ENCODE data around the gene MTX1. TPM values are rescaled to one million over a fixed set of nuclear protein-coding genes. Genes with fewer than 3 reads are reported as not detected.
"Not testable (repeated sequence)": the region's sequence is repeated elsewhere in the genome, so short reads cannot be mapped to it uniquely, and the experiment has no call there.

The MTX1 gene
- polyA plus RNA-seq, 1 of the 3 experiments (the other 2 are of a cell fraction) = 79.1 TPM

- TF ChIP-seq GATA2 (CRISPR knock-in tag; IDR thresholded peaks at IDR 0.05) = no peak
- no peak; the same call in 1 of the 2 replicates for TF ChIP-seq MEF2A (IDR thresholded peaks at IDR 0.05; ENCODE audit: borderline replicate concordance, low read depth)
- TF ChIP-seq PBX3 (IDR thresholded peaks at IDR 0.05) = peak; percentile 97
- peak; percentile 88 for TF ChIP-seq TAF1 (IDR thresholded peaks at IDR 0.05; ENCODE audit: borderline replicate concordance, low read depth, low read length)
- 0 out of 2 replicates have a peak, but pooled peaks have one; percentile 53 for TF ChIP-seq RFX5 (IDR thresholded peaks at IDR 0.05; ENCODE audit: low read length)
- peak; percentile 76 for TF ChIP-seq ELF1 (IDR thresholded peaks at IDR 0.05)
- TF ChIP-seq NFIC (IDR thresholded peaks at IDR 0.05; ENCODE audit: borderline replicate concordance) = peak; percentile 77
- TF ChIP-seq POLR2AphosphoS5 (IDR thresholded peaks at IDR 0.05; ENCODE audit: low read depth, low read length) = peak; percentile 96
- TF ChIP-seq YY1 (IDR thresholded peaks at IDR 0.05; ENCODE audit: low read depth) = peak; percentile 64; the same call in 1 of the 2 replicates
- TF ChIP-seq SMC3 (IDR thresholded peaks at IDR 0.05; ENCODE audit: low read depth, low read length) = no peak
- peak; percentile 83 for TF ChIP-seq RCOR1 (IDR thresholded peaks at IDR 0.05; ENCODE audit: low read length)
- TF ChIP-seq USF2 (IDR thresholded peaks at IDR 0.05; ENCODE audit: borderline replicate concordance, low read depth, low read length) = no peak
Observed at GRCh38 chr1:155244368-155245162, 36.1 kb downstream of the MTX1 start (continued).

- peak overlapping the region; percentile 75 to 92 for H3K27ac ChIP-seq (ENCODE audit: low read depth in 2 of 2, low read length in 1 of 2)
- H3K36me3 ChIP-seq (replicated peaks in 1 of 2; ENCODE audit: control insufficient read depth in 1 of 2, insufficient read depth in 2 of 2, low read length in 1 of 2) = peaks cover 9 to 21% of the 10 kb centered on the region in 2 experiments
- 75% methylated on average over 8 of the region's 8 CpGs for WGBS (ENCODE audit: low lambda C conversion rate)
- no peaks in the 10 kb centered on the region for H3K9me2 ChIP-seq
- H3K4me2 ChIP-seq = peak overlapping the region; percentile 87
- no peaks in the 10 kb centered on the region for H3K27me3 ChIP-seq (ENCODE audit: insufficient read depth)
- H2AFZ ChIP-seq (ENCODE audit: low read depth) = peak overlapping the region; percentile 84
- H3K79me2 ChIP-seq (ENCODE audit: insufficient read depth) = peaks cover 24% of the 10 kb centered on the region
- POLR2A ChIA-PET = interaction anchor here (0.6 to 2.4 kb wide), 6 partner anchors 17 to 154 kb away, joined by 3 to 6 read pairs (median 4); partner anchors contain the start of genes CLK2 and SCAMP3
- H3K4me3 ChIP-seq (ENCODE audit: low read depth in 2 of 2, low read length in 1 of 2) = peak overlapping the region; percentile 49 to 65
- H3F3A ChIP-seq (replicated peaks; ENCODE audit: insufficient read depth) = peaks cover 26% of the 10 kb centered on the region
- H3K4me1 ChIP-seq (ENCODE audit: control insufficient read depth in 1 of 2, insufficient read depth in 2 of 2, low read depth in 1 of 2, low read length in 1 of 2) = peaks cover 0 to 23% of the 10 kb centered on the region in 2 experiments; a peak in 3 of 4 replicates
- H3K9me3 ChIP-seq = no peaks in the 10 kb centered on the region
- no peak for DNase-seq
- no peaks in the 10 kb centered on the region for H4K20me1 ChIP-seq (ENCODE audit: insufficient read depth)
- H3K9ac ChIP-seq = peak overlapping the region; percentile 60
- CTCF ChIA-PET = interaction anchor here (0.8 to 13.3 kb wide), 8 partner anchors 10 to 80 kb away, joined by 3 to 184 read pairs (median 3); partner anchors contain the start of genes ENTREP3 and RUSC1
- TF ChIP-seq MXI1 (IDR thresholded peaks at IDR 0.05; ENCODE audit: low read depth, low read length) (0 out of 2 replicates have a peak, but pooled peaks have one; percentile 17), ZBTB33 (IDR thresholded peaks at IDR 0.05; ENCODE audit: borderline replicate concordance, low read depth) (no peak), MAX (IDR thresholded peaks at IDR 0.05; ENCODE audit: low read depth) (no peak)
Observed at GRCh38 chr1:155245163-155245524, 36.6 kb downstream of the MTX1 start.

- POLR2A ChIA-PET; H3K9ac ChIP-seq; H3K4me2 ChIP-seq; H3K27ac ChIP-seq (ENCODE audit: low read depth in 2 of 2, low read length in 1 of 2); H4K20me1 ChIP-seq (ENCODE audit: insufficient read depth); H3K9me2 ChIP-seq; DNase-seq; H3K27me3 ChIP-seq (ENCODE audit: insufficient read depth); H2AFZ ChIP-seq (ENCODE audit: low read depth); H3K9me3 ChIP-seq; H3K4me3 ChIP-seq (ENCODE audit: low read depth in 2 of 2, low read length in 1 of 2): not testable (repeated sequence)
- Histone ChIP-seq H3K4me1 (ENCODE audit: control insufficient read depth in 1 of 2, insufficient read depth in 2 of 2, low read depth in 1 of 2, low read length in 1 of 2) (peaks cover 0 to 15% of the 10 kb centered on the region in 2 experiments; a peak in 3 of 4 replicates), H3F3A (replicated peaks; ENCODE audit: insufficient read depth) (peaks cover 35% of the 10 kb centered on the region), H3K79me2 (ENCODE audit: insufficient read depth) (peaks cover 20% of the 10 kb centered on the region), H3K36me3 (replicated peaks in 1 of 2; ENCODE audit: control insufficient read depth in 1 of 2, insufficient read depth in 2 of 2, low read length in 1 of 2) (peaks cover 9 to 26% of the 10 kb centered on the region in 2 experiments)
- CTCF ChIA-PET = interaction anchor here (1.2 to 13.3 kb wide), 3 partner anchors 61 to 78 kb away, joined by 3 to 184 read pairs (median 8); partner anchors contain the start of gene RUSC1
- 97% methylated on average over 3 of the region's 3 CpGs for WGBS (ENCODE audit: low lambda C conversion rate)
Observed at GRCh38 chr1:155246796-155247195, 38.3 kb downstream of the MTX1 start.

All from SK-N-SH (cell line).